SHP77 (cell line): ENCODE data around the gene MID1IP1.

Source experiments
- DNase-seq, 2 experiments: peaks; one replicate each; lab custom pipeline; 2025; lab: John Stamatoyannopoulos, UW

Gene MID1IP1

GRCh38 chrX:38816155-38816554 is 14.9 kb downstream of the MID1IP1 start:
- DNase-seq, result no peak

GRCh38 chrX:38817004-38817703 is 15.9 kb downstream of the MID1IP1 start:
- DNase-seq, result no peak

GRCh38 chrX:38819163-38819562 is 17.9 kb downstream of the MID1IP1 start:
- DNase-seq, result no peak

- no peak for DNase-seq
These were observed 18.4 kb downstream of the MID1IP1 start for GRCh38 chrX:38819709-38820108.

- no peak for DNase-seq
These were observed 19.5 kb downstream of the MID1IP1 start for GRCh38 chrX:38820751-38821150.

GRCh38 chrX:38824176-38824575 is 22.9 kb downstream of the MID1IP1 start:
- no peak for DNase-seq

GRCh38 chrX:38831949-38832348 is 30.7 kb downstream of the MID1IP1 start:
- DNase-seq, result no peak

GRCh38 chrX:38837389-38837788 is 36.1 kb downstream of the MID1IP1 start:
- no peak for DNase-seq

GRCh38 chrX:38839277-38839676 is 38.0 kb downstream of the MID1IP1 start:
- DNase-seq, result no peak

GRCh38 chrX:38839944-38840343 is 38.7 kb downstream of the MID1IP1 start:
- DNase-seq, result no peak

- DNase-seq, result no peak
These were observed 40.5 kb downstream of the MID1IP1 start for GRCh38 chrX:38841750-38842149.

- DNase-seq, result no peak
These were observed 44.2 kb downstream of the MID1IP1 start for GRCh38 chrX:38845426-38845825.

- DNase-seq, result no peak
These were observed 46.1 kb downstream of the MID1IP1 start for GRCh38 chrX:38847206-38847902.

- DNase-seq, result no peak
These were observed 46.6 kb downstream of the MID1IP1 start for GRCh38 chrX:38847903-38848230.

- no peak for DNase-seq
These were observed 47.6 kb downstream of the MID1IP1 start for GRCh38 chrX:38848671-38849455.

- no peak for DNase-seq
These were observed 49.7 kb downstream of the MID1IP1 start for GRCh38 chrX:38850807-38851544.

GRCh38 chrX:38854305-38854704 is 53.0 kb downstream of the MID1IP1 start:
- DNase-seq, result no peak
